GM12892 (cell line): Measurements from ENCODE around the gene MYOCOS.

Source experiments
- POLR2A ChIP-seq: IDR thresholded peaks from 2 replicates; pipeline ENCODE4 v1.6.1; 2011; ENCODE audit warnings: low read depth, low read length, control low read depth
- POLR2AphosphoS5 ChIP-seq: IDR thresholded peaks from 2 replicates; pipeline ENCODE4 v1.6.1; 2011; ENCODE audit warnings: low read depth, low read length, control low read depth
- TAF1 ChIP-seq: IDR thresholded peaks from 2 replicates; pipeline ENCODE4 v1.6.1; 2011; ENCODE audit warnings: low read depth, mild to moderate bottlenecking, control low read depth, low read length, borderline replicate concordance

- TF ChIP-seq POLR2A (no peak), POLR2AphosphoS5 (no peak), TAF1 (no peak)
Observed at GRCh38 chr1:171645553-171646248, 23.7 kb downstream of the MYOCOS start.
